Suprapubic skin (tissue), 3 donors: ENCODE results near the gene LRMDA.

ENCODE experiments used
- CTCF ChIP-seq, 2 donors: fragments of 200-600 bp in 1 of 2; fragments of 450-650 bp in 1 of 2; sonication (generic) in 1 of 2; IDR thresholded peaks; one replicate each; pipeline ENCODE4 v1.5.1; 2016 to 2019; ENCODE audit warnings: antibody characterized with exemption in 2 of 2, mild to moderate bottlenecking in 1 of 2, moderate library complexity in 1 of 2
- POLR2A ChIP-seq, 2 donors: fragments of 450-650 bp; IDR thresholded peaks; one replicate each; pipeline ENCODE4 v1.6.1; 2017; ENCODE audit warnings: antibody characterized with exemption in 2 of 2, mild to moderate bottlenecking in 2 of 2, moderate library complexity in 2 of 2

- TF ChIP-seq CTCF (IDR thresholded peaks at IDR 0.05) (no peak), POLR2A (IDR thresholded peaks at IDR 0.05) (no peak)
Observed at GRCh38 chr10:75395932-75396630, 35.3 kb upstream of the LRMDA start.
